HEK293T (cell line): ENCODE results near the gene TRMU.
"Not testable (repeated sequence)": the region's sequence is repeated elsewhere in the genome, so short reads cannot be mapped to it uniquely, and the experiment has no call there.

Experiments
- CTCF ChIA-PET: fragments of 350-600 bp; formaldehyde crosslinking; extraction: SDS; loops from one replicate; lab custom pipeline; 2021; ENCODE audit warnings: antibody characterized with exemption, inconsistent platforms; lab: Yijun Ruan, JAX
- POLR2A ChIA-PET: fragments of 350-600 bp; formaldehyde crosslinking; extraction: SDS; loops from one replicate; lab custom pipeline; 2020; ENCODE audit warnings: antibody characterized with exemption, inconsistent platforms; lab: Yijun Ruan, JAX
- DNase-seq: peaks from one replicate; pipeline ENCODE4 v3.0.0; 2012; ENCODE audit warnings: mixed read lengths; ENCODE audit errors: extremely low spot score
- ARNT ChIP-seq: fragments of 450-650 bp; IDR thresholded peaks from 2 replicates; pipeline ENCODE4 v1.6.1; 2017; ENCODE audit warnings: mild to moderate bottlenecking
- BHLHE40 ChIP-seq: fragments of 450-650 bp; IDR thresholded peaks from 2 replicates; pipeline ENCODE4 v1.6.1; 2016; ENCODE audit warnings: mild to moderate bottlenecking, moderate library complexity, borderline replicate concordance
- CTBP1 ChIP-seq: fragments of 450-650 bp; IDR thresholded peaks from 2 replicates; pipeline ENCODE4 v1.6.1; 2016; ENCODE audit warnings: borderline replicate concordance
- ELF4 ChIP-seq: fragments of 450-650 bp; IDR thresholded peaks from 2 replicates; pipeline ENCODE4 v1.6.1; 2017; ENCODE audit warnings: antibody characterized with exemption
- FOXA1 ChIP-seq: fragments of 450-650 bp; IDR thresholded peaks from 2 replicates; pipeline ENCODE4 v1.6.1; 2016; ENCODE audit warnings: mild to moderate bottlenecking
- FOXK2 ChIP-seq: fragments of 450-650 bp; IDR thresholded peaks from 2 replicates; pipeline ENCODE4 v1.6.1; 2016; ENCODE audit warnings: mild to moderate bottlenecking
- FOXM1 ChIP-seq: fragments of 450-650 bp; IDR thresholded peaks from 2 replicates; pipeline ENCODE4 v1.6.1; 2017; ENCODE audit warnings: mild to moderate bottlenecking, borderline replicate concordance
- HDGF ChIP-seq: fragments of 450-650 bp; IDR thresholded peaks from 2 replicates; pipeline ENCODE4 v1.6.1; 2017; ENCODE audit warnings: antibody characterized with exemption, borderline replicate concordance
- L3MBTL2 ChIP-seq: fragments of 450-650 bp; conservative IDR thresholded peaks from 2 replicates; pipeline ENCODE4 v1.6.1; 2016; ENCODE audit warnings: mild to moderate bottlenecking
- LEF1 ChIP-seq: fragments of 450-650 bp; IDR thresholded peaks from 2 replicates; pipeline ENCODE4 v1.6.1; 2017; ENCODE audit warnings: mild to moderate bottlenecking, borderline replicate concordance
- NFRKB ChIP-seq: fragments of 450-650 bp; IDR thresholded peaks from 2 replicates; pipeline ENCODE4 v1.6.1; 2016; ENCODE audit warnings: mild to moderate bottlenecking, moderate library complexity
- SP1 ChIP-seq: fragments of 450-650 bp; IDR thresholded peaks from 2 replicates; pipeline ENCODE4 v1.6.1; 2017
- SUZ12 ChIP-seq: fragments of 450-650 bp; IDR thresholded peaks from 2 replicates; pipeline ENCODE4 v1.6.1; 2016; ENCODE audit warnings: mild to moderate bottlenecking
- TARDBP ChIP-seq: fragments of 450-650 bp; IDR thresholded peaks from 2 replicates; pipeline ENCODE4 v1.6.1; 2016
- ZNF384 ChIP-seq: fragments of 450-650 bp; IDR thresholded peaks from 2 replicates; pipeline ENCODE4 v1.6.1; 2016
- TF ChIP-seq, protein P1 (sequence below): fragments of 450-650 bp; IDR thresholded peaks from 2 replicates; pipeline ENCODE4 v1.6.1; 2016

Gene TRMU

DNA sequence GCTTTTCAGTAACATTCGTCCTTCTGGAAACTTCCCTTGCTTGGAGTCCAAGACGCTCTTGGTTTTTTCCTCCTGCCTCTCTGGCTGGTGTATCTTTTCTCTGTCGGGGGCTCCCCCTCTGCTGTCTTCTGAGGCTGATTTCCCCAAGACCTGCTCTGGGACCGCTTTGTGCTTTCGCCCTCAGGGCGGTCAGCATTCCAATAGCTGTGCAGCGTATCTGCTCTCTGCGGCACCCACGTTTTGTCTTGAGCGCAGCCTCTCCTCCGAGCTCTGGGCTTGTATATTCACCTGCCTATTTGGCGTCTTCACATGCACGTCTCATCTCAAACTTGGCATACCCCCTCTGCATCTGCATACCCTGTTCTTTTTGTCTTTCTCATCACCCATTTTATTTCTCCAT lies 36.4 kb upstream of the TRMU start:
- DNase-seq, result no peak
- CTCF ChIA-PET, result interaction anchor here (1.1 kb wide), 1 partner anchor 48 kb away, joined by 3 read pairs; no protein-coding TSS in a partner anchor
- TF ChIP-seq FOXA1 (no peak), ELF4 (no peak), SUZ12 (no peak), L3MBTL2 (no peak), BHLHE40 (no peak), FOXK2 (no peak), HDGF (no peak), SP1 (no peak), FOXM1 (no peak), NFRKB (no peak), ARNT (no peak), TARDBP (no peak)
- TF ChIP-seq, protein P1, sequence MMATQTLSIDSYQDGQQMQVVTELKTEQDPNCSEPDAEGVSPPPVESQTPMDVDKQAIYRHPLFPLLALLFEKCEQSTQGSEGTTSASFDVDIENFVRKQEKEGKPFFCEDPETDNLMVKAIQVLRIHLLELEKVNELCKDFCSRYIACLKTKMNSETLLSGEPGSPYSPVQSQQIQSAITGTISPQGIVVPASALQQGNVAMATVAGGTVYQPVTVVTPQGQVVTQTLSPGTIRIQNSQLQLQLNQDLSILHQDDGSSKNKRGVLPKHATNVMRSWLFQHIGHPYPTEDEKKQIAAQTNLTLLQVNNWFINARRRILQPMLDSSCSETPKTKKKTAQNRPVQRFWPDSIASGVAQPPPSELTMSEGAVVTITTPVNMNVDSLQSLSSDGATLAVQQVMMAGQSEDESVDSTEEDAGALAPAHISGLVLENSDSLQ, result no peak
- POLR2A ChIA-PET, result no interaction called here

DNA sequence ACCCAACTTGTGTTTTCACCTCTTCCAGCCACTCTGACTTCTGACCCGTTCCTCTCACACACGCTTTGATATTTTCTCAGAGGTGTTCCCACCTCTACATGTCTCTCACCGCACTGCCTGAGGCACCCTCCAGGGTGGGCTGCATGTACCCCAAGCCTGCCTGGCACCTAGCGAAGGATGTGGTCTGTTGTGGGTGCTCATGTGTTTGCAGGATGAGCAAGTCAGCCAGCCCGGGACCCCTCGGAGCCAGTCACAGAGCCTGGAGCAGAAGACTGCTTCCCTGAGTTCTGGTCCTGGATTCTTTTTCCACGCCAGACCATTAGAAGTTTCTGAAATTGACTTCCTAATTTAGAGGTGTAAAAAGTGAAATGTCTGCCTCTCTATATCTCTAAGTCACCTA lies 35.0 kb upstream of the TRMU start:
- no peak for DNase-seq
- POLR2A ChIA-PET, result no interaction called here
- no peak for TF ChIP-seq NFRKB
- no peak for TF ChIP-seq FOXK2
- no peak for TF ChIP-seq FOXA1
- TF ChIP-seq ELF4, result no peak
- TF ChIP-seq BHLHE40, result no peak
- CTCF ChIA-PET, result no interaction called here

DNA sequence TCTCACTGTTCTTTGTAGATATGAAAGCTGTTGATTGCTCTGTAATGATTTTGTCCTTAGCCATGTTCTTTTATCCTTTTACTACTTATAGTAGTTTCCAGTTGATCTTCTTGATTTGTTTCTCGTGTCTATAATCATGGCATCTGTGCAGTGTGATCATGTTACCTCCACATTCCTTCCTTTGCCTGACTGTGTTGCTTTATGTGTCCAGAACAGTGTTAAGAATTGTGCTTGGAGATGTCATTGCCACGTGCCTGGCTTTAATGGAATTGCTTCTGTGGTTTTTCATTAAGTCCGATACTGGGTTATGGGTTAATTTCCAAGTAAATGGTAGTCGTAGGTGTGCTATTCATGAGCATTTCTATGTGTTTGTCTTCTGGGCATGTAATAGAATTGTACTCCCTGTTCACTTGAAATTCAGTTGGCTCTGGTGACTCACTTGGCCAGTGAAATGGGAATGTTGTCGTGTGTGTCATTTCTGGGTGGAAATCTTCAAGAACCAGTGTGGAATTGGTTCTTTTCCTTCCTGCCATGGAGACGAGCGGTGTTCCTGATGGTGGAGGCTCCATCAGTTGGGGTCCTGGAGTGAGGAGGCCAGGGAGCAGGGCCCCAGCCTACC lies 32.1 kb upstream of the TRMU start:
- TF ChIP-seq SUZ12, result no peak
- no peak for TF ChIP-seq FOXK2
- TF ChIP-seq NFRKB, result no peak
- TF ChIP-seq TARDBP, result no peak
- TF ChIP-seq ELF4, result no peak
- TF ChIP-seq FOXM1, result no peak
- TF ChIP-seq FOXA1, result no peak
- TF ChIP-seq HDGF, result no peak
- DNase-seq, result no peak
- ChIA-PET CTCF (interaction anchor here (0.6 kb wide), 1 partner anchor 398 kb away, joined by 3 read pairs; no protein-coding TSS in a partner anchor), POLR2A (no interaction called here)

DNA sequence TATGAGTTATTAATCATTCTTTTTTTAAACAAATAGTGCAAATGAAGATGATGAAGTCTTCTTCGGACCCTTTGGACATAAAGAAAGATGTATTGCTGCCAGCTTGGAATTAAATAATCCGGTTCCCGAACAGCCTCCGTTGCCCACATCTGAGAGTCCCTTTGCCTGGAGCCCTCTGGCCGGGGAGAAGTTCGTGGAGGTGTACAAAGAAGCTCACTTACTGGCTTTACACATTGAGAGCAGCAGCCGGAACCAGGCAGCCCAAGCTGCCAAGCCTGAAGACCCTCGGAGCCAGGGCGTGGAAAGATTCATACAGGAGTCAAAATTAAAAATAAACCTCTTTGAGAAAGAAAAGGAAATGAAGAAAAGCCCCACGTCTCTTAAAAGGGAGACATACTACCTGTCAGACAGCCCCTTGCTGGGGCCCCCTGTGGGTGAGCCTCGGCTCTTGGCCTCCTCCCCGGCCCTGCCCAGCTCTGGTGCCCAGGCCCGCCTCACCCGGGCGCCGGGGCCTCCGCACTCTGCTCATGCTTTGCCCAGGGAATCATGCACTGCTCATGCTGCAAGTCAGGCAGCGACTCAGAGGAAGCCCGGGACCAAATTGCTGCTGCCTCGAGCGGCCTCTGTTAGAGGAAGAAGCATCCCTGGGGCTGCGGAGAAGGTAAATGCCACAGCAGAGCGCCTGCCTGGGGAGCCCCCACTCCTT lies 27.1 kb upstream of the TRMU start:
- ChIA-PET CTCF (no interaction called here), POLR2A (interaction anchor here (2.0 kb wide), 1 partner anchor 28 kb away, joined by 5 read pairs; the partner anchor contains the start of gene TRMU)
- TF ChIP-seq TARDBP (no peak), FOXM1 (no peak), LEF1 (no peak), SUZ12 (no peak), FOXK2 (no peak), HDGF (no peak), ELF4 (no peak), CTBP1 (no peak), ZNF384 (no peak), NFRKB (no peak)
- DNase-seq, result no peak

DNA sequence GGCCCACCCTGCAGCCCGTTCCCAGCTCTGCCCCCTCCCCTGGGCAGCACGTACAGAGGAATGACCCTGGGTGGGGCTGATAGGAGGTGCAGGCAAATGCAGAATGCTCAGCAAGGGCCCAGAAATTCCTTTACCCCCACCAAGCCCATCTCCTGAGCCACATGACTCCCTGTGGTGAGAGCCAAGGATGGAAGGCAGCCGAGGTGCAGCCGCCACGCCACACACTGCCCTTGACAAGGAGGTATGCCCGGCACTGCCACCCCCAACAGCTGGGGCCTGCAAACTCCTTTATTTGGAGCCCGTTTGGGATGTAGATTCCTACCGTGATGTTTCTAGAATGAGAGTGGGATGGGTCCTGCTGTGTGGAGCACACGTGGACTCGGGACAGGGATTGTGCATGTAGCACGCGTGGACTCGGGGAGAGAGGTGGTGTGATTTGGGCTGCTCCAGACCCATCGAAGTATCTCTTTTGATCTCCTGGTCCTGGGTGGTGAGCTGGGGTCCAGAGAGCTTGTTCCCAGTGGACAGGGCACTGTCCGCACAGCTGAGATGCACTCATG lies 25.9 kb upstream of the TRMU start:
- no peak for DNase-seq
- ChIA-PET POLR2A (interaction anchor here (1.2 kb wide), 1 partner anchor 13 kb away, joined by 5 read pairs; the partner anchor contains the start of gene GTSE1), CTCF (no interaction called here)
- TF ChIP-seq FOXA1 (no peak), ARNT (no peak), L3MBTL2 (no peak), BHLHE40 (no peak)

DNA sequence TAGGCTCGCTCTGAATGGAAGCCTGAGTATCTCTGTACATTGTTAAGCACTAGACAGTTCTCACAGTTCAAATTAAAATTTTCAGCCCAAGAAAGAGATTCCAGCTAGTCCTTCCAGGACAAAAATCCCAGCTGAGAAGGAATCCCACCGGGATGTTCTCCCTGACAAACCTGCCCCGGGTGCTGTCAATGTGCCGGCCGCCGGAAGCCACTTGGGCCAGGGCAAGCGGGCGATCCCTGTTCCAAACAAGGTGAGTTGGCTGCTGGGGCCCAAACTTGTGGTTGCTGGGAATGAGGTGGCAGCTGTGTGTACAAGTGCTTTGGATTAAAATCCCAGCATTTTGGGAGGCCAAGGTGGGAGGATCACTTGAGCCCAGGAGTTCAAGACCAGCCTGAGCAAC lies 23.5 kb upstream of the TRMU start:
- no peak for TF ChIP-seq FOXK2
- TF ChIP-seq L3MBTL2, result no peak
- no peak for TF ChIP-seq LEF1
- TF ChIP-seq ARNT, result no peak
- TF ChIP-seq SP1, result no peak
- no peak for TF ChIP-seq ZNF384
- TF ChIP-seq, protein P1, result no peak
- TF ChIP-seq HDGF, result no peak
- POLR2A ChIA-PET, result no interaction called here
- CTCF ChIA-PET, result interaction anchor here (0.9 to 1.1 kb wide), 2 partner anchors 107 to 190 kb away, joined by 4 read pairs; no protein-coding TSS in a partner anchor
- no peak for DNase-seq

DNA sequence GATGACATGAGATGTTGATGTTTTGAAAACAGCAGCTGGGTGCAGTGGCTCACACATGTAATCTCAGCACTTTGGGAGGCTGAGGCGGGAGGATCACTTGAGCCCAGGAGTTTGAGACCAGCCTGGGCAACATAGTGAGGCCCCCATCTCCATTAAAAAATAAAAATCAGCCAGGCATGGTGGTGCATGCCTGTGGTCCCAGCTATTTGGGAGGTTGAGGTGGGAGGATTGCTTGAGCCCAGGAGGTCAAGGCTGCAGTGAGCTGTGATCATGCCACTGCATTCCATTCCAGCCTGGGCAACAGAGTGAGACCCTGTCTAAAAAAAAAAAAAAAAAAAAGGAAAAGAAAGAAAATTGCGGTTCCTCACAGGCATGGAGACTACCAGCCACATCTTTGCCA lies 22.7 kb upstream of the TRMU start:
- POLR2A ChIA-PET, result not testable (repeated sequence)

More for the DNA sequence above, 22.7 kb upstream of the TRMU start:
- not testable (repeated sequence) for DNase-seq
- CTCF ChIA-PET, result interaction anchor here (0.7 to 1.1 kb wide), 2 partner anchors 13 to 191 kb away, joined by 4 read pairs; no protein-coding TSS in a partner anchor
